Erythroblast (primary cell): Measurements from ENCODE around the gene MAT1A.
"Not testable (repeated sequence)": the region's sequence is repeated elsewhere in the genome, so short reads cannot be mapped to it uniquely, and the experiment has no call there.

Source experiments
- DNase-seq, 2 experiments: peaks; one replicate each; lab custom pipeline; 2025; lab: John Stamatoyannopoulos, UW

The MAT1A gene

GRCh38 chr10:80234331-80235235, 54.9 kb downstream of the MAT1A start:
- not testable (repeated sequence) for DNase-seq

- not testable (repeated sequence) for DNase-seq
These were observed 55.6 kb downstream of the MAT1A start for GRCh38 chr10:80233871-80234270.

DNA sequence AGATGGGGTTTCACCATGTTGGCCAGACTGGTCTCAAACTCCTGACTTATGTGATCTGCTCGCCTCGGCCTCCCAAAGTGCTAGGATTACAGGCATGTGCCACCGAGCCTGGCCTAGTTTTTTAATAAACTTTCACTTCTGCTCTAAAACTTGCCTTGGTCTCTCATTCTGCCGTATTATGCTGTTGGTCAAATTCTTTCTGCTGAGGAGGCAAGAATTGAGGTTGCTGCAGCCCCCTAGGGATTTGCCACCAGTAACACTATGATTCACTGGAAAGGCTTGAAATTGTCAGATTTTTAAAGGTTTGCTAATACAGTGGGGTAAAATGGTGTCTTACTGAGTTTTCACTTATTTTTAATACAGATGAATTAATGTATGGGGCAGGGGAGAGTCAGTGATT, 62.7 kb downstream of the MAT1A start:
- DNase-seq: not testable (repeated sequence)

DNA sequence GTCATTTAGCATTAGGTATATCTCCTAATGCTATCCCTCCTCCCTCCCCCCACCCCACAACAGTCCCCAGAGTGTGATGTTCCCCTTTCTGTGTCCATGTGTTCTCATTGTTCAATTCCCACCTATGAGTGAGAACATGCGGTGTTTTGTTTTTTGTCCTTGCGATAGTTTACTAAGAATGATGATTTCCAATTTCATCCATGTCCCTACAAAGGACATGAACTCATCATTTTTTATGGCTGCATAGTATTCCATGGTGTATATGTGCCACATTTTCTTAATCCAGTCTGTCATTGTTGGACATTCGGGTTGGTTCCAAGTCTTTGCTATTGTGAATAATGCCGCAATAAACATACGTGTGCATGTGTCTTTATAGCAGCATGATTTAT, 66.4 kb downstream of the MAT1A start:
- DNase-seq: not testable (repeated sequence)
